ENCODE results near the gene COPS7B. TPM values are rescaled to one million over a fixed set of nuclear protein-coding genes. Genes with fewer than 3 reads are reported as not detected.

Gene COPS7B
- total RNA-seq, 1 donor from 2014 or later, result 58.4 TPM

GRCh38 chr2:231765496-231765929 is 20.7 kb upstream of the COPS7B start:
- no peaks in the 10 kb centered on the region for H3K9me3 Mint-ChIP-seq (ENCODE audit: low read depth)
- H3K4me1 Mint-ChIP-seq (ENCODE audit: low read depth), result no peaks in the 10 kb centered on the region
- H3K4me3 Mint-ChIP-seq (ENCODE audit: low read depth), result no peak overlapping the region
- H3K27ac Mint-ChIP-seq, result no peak overlapping the region
- H3K27me3 Mint-ChIP-seq, result no peaks in the 10 kb centered on the region
- no peak for TF ChIP-seq CTCF (IDR thresholded peaks at IDR 0.05; ENCODE audit: unreplicated experiment)
- H3K36me3 Mint-ChIP-seq (ENCODE audit: insufficient read depth), result no peaks in the 10 kb centered on the region
- no peak for DNase-seq (ENCODE audit: low spot score, unreplicated experiment)

DNA sequence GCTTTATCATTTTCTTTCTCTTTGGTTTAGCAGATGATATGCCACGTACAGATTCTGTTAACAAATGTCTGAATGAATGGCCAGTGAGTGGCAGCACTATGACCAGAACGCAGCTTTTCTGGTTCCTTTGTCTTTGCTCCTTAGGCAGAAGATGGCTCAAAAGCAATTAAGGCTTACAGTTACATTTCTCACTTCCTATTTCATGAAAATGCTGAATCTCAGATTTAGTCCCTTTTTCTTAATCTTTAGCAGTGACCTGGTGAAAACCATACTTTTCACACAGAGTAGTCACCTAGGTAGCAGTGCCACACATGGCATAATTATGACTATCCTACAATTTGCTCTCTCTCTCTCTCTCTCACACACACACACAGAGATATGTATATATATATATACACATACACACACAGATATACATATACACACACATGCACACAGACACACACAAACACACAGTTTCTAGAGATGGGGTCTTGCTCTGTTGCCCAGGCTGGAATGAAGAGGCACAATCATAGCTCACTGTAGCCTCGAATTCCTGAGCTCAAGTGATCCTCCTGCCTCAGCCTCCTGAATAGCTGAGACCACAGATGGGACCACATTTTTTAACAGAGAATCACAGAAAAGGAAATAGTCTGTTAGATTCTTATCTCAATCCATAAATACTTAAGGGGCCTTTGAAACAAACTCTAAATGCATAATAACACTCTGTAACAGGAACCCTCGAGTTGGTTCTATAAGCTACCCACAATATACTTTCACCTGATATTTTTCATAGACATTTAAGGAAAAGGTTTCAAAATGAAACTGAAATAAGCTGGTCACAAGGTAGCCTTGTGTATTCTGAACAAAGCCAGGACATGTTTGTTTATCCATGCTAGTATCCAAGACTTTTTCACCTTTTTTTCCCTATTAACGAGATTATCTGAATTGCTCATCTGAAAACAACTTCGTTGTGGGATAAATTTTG is 16.8 kb upstream of the COPS7B start:
- no peaks in the 10 kb centered on the region for H3K27me3 Mint-ChIP-seq
- no peaks in the 10 kb centered on the region for H3K4me1 Mint-ChIP-seq (ENCODE audit: low read depth)
- H3K36me3 Mint-ChIP-seq (ENCODE audit: insufficient read depth), result no peaks in the 10 kb centered on the region
- no peak overlapping the region for H3K27ac Mint-ChIP-seq
- no peak overlapping the region for H3K4me3 Mint-ChIP-seq (ENCODE audit: low read depth)
- DNase-seq (ENCODE audit: low spot score, unreplicated experiment), result no peak
- no peak for TF ChIP-seq CTCF (IDR thresholded peaks at IDR 0.05; ENCODE audit: unreplicated experiment)
- H3K9me3 Mint-ChIP-seq (ENCODE audit: low read depth), result no peaks in the 10 kb centered on the region

DNA sequence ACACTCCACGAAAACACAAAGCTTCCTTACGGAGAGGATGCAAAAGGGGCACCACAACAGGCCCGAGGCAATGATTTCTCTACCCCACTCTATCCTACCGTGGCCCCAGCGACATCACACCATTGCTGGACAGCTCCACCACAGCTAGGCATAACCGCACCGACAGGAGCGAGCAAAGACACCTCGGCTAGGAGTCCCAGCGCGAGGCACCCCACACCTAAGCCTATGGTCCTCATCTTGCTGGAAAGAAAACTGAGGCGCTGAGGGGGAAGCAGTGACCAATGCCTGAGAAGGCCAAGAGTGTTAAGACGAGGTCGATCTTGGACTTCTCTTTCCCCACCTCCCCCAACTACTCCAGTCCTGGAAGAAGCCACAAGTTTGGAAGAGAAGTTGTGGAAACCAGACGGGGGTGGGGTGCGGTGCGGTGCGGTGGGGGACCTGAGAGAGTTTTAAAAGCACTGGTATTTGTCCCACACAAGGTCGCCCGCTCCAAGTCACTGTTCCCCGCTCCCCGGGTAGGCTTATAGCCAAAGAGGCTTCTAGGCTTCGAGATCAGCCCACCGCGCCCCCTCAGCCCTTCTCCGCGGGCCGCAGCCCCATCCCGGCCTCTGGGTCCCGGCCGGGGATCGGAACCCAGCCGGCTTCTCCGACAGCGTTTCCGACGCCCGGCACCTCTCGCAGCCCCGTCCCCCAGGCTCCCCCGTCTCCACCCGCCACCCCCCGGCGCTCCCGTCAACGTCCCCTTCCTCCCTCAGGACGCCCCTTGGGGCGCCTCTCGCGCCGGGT is 5.9 kb upstream of the COPS7B start:
- peak overlapping the region; percentile 96 for H3K4me3 Mint-ChIP-seq (ENCODE audit: low read depth)
- no peaks in the 10 kb centered on the region for H3K27me3 Mint-ChIP-seq
- TF ChIP-seq CTCF (IDR thresholded peaks at IDR 0.05; ENCODE audit: unreplicated experiment), result no peak
- peak; percentile 12 for DNase-seq (ENCODE audit: low spot score, unreplicated experiment)
- H3K4me1 Mint-ChIP-seq (ENCODE audit: low read depth), result peaks cover 25% of the 10 kb centered on the region
- peak overlapping the region; percentile 41 for H3K27ac Mint-ChIP-seq
- no peaks in the 10 kb centered on the region for H3K9me3 Mint-ChIP-seq (ENCODE audit: low read depth)
- H3K36me3 Mint-ChIP-seq (ENCODE audit: insufficient read depth), result no peaks in the 10 kb centered on the region

DNA sequence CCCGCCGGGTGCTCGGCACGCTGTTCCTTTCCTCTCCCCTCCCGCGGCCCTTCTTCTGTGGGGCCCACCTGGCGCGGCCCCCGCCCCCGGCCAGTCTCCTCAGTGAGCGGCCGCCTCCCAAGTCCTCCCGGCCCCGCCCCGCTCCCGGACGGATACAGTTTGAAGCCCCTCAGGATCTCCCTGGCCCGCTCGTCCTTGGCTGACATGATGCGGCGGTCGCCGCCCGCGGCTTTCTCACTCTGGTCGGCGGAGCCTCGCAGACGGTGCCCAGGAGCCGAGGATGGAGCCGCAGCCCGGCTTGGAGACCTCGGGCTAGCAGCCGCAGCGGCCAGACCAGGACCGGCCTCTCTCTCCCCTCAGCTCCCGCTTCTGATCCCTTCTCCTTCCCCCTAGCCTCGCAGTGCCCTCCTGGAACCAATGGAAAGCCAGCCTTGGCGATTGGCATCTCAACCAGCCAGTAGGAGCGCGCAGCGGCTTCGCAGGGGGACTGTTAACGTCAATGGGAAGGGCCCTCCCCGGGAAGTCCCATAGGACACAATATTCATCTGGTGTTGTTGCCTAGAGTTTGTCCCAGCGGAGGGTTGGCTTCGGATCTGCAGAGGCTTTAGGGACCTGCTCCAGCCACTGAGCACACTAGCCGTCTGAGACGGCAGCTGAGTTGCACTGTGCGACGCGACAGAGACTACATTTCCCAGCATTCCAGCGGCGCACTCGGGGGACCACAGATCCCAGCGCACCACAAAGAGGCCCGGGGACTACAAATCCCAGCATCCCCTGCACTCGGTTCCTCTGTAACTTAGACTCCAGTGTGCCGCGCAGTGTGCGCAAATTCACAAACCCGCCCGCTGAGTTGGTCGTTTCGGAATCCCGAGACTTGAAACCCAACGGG is 5.1 kb upstream of the COPS7B start, which contains the start of gene PDE6D:
Gene PDE6D (minus strand): TSS at position 374 of the 889 bp plus-strand sequence. CDS start 168 bp downstream, at position 206.
- Mint-ChIP-seq H3K36me3 (ENCODE audit: insufficient read depth) (no peaks in the 10 kb centered on the region), H3K27me3 (no peaks in the 10 kb centered on the region), H3K27ac (peak within 1 kb of the TSS; percentile 97), H3K9me3 (ENCODE audit: low read depth) (no peaks in the 10 kb centered on the region), H3K4me1 (ENCODE audit: low read depth) (peaks cover 30% of the 10 kb centered on the region), H3K4me3 (ENCODE audit: low read depth) (peak within 1 kb of the TSS; percentile 96)
- peak; percentile 95 for DNase-seq (ENCODE audit: low spot score, unreplicated experiment)
- no peak for TF ChIP-seq CTCF (IDR thresholded peaks at IDR 0.05; ENCODE audit: unreplicated experiment)
